CD4-positive, alpha-beta T cell treated with Interleukin-2 at 100 ng/mL for 4 hours (primary cell): ENCODE data around the gene LYPD6.
"Not testable (repeated sequence)": the region's sequence is repeated elsewhere in the genome, so short reads cannot be mapped to it uniquely, and the experiment has no call there.

Experiments used
- DNase-seq: peaks from one replicate; pipeline ENCODE4 v3.0.0-alpha.2; 2020; ENCODE audit warnings: low spot score

Gene LYPD6, protein sequence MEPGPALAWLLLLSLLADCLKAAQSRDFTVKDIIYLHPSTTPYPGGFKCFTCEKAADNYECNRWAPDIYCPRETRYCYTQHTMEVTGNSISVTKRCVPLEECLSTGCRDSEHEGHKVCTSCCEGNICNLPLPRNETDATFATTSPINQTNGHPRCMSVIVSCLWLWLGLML

DNA sequence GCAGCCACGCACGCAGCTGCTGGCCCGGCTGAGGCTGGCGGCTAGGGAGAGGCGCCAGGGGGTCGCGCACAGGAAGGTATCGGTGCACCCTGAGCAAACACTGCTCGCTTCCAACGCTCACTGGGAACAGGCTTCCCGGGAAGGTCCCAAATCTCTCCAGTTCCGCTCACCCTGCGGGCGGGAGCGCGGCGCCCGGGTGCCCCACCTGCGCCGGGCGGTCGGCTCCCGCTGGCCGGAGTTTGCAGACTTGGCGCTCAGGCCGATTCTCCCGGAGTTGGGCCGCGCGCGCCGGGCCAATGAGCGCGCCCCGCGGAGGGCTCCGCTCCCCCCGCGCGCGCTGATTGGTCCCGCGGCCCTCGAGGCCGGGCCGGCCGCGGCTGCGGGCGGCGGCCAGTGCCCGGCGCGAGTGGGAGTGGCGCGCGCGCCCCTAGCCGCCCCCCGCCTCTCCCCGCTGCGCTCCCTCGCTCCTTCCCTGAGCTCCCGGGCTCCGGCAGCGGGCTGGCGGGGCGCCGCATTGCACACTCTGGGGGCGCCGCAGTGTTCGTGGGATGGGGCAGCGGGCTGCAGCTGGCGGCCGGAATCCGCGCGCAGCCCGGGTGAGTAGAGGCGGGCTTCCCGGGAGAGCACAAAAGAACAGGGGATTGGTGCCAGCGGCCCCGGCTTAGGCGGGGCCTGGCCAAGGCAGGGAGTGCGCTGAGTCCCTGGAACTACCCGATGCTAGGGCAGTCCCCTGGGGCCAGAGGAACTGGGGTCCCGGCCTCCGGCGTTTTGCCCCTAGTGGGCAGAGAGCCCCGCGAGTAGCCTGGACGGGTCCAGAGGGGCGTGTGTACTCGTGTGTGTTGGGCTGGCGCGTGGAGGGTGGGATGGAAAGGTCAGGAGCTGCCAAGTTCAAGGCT, at the start of gene LYPD6:
Gene LYPD6 (plus strand): TSS at position 461 of the 896 bp plus-strand sequence. CDS start 107,122 bp downstream, outside the sequence.
- no peak for DNase-seq

DNA sequence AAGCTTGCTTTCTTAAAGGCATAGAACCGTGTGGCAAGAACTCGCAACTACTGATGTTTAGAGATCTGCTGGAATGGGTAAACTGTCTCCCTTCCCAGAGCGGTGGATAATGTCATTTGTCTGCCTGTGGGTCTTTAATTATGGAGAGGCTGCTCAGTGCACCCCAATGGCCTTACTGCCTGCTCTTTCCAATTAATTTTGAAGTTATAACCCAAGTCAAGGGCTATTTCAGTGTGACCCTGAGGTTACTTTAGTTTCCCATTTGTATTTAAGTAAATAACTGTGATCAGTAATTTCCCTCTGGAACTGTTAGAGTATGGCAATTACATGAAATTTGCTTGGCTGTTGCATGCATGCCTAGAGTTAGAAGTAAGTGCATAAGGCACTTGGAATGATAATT, 48.9 kb upstream of the LYPD6 start:
- DNase-seq = no peak

DNA sequence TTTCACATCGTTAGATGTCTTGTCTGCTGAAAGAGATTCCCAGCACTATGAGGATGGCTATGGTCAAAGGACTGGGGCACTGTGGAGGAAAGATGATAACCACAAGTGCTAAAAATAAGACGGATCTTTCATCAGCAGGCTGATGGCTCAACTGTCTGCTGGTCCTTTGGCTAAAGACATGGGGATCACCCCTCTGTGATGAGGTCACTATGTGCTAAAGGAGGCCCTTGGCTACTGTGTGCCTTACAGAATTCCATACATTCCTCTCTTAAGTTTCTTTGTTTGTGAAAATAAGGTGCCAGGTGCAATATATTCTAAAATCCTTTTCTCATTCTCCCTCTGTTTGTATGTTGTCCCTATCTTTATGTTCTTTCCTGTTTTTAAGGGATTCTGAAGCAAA, 39.7 kb upstream of the LYPD6 start:
- no peak for DNase-seq

DNA sequence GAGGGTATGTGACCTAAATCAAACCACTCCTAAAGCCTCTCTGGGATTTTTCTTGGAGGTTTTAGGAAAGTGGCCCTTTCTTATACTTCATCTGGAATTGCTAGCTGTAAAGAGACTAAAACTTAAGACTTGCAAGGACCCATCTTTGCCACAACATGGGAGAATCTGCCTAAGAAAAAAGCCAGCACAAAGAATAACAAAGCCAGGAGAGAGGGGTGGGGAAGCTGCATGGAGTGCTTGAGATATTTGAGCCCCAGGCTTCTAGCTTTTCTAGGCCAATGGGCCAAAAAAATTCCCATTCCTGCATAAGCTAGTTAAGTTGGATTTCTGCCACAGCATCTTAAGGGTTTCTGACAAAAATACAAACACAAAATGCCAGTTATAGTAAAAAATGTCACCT, 38.5 kb upstream of the LYPD6 start:
- no peak for DNase-seq

DNA sequence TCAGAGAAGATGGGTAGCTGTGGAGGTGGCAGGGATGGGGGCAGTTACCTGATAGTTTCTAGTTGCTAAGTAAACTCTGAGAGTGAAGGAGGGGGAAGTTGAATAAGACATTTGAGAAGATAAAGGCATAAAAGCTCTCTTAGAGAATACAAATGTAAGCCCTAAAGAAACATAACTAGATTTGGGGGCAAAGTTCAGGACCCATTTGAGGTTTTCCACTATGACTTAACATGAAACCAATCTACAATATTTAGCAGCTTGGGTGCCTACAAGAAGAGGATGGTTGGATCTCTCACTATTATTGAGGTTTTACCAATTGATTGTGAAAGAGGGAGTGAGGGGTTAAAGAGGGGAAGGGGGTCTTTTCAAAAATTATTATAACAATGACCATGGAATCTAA, 34.4 kb upstream of the LYPD6 start:
- no peak for DNase-seq

DNA sequence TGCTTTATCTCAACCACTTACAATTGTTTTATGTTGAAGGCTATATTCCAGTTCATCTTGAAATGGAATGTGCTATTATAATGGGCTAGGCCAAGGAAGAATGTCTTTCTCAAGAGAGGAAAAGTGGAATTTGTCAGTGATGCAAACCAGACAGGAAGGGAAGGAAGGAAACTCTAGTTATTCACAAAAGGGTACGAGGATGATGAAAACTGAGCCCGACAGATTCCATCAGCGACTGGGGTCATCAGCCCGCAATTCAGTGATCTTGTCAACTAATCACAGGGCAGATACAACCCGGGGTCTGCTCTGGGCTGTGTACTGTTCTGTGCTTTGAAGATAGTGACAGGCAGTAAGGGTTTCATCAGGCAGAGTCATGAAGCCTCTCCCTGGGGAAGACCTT, 23.4 kb upstream of the LYPD6 start:
- no peak for DNase-seq

DNA sequence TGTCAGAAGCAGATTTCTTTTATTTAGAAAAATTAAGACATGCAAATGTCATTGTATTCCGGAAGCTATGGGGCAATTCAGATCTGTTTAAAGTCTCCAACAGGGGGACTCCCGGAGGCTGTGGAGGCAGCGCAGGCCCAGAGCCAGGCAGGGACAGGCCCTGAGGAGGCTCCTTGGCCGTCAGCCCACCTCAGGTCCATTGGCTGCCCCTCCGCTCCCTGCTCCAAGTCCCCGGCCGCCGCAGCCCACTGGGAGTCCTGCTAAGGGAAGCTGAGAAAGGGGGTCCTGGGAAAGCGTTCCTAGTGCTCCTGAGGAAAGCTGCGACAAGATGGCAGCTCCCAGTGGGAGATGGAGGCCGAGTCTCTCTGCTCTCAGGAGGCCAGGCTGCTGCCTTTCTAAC, 20.0 kb upstream of the LYPD6 start:
- DNase-seq = no peak

DNA sequence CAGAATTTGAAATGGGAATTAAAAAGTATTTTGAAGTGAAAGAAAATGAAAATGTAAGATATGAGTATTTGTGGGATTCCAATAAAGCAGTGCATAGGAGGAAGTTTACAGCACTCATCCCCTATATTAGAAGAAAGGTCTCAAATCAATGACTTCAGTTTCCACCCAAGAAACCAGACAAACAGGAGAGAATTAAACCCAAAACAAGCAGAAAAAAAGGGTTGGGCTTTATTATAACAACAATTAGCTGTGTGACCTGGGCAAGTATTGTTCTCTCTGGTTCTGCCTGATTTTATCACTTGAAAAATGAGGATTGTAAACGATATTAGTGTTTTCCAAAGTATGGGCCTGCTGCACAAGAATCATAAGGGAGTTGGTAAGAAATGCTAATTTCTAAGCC, 18.3 kb upstream of the LYPD6 start:
- DNase-seq = no peak

DNA sequence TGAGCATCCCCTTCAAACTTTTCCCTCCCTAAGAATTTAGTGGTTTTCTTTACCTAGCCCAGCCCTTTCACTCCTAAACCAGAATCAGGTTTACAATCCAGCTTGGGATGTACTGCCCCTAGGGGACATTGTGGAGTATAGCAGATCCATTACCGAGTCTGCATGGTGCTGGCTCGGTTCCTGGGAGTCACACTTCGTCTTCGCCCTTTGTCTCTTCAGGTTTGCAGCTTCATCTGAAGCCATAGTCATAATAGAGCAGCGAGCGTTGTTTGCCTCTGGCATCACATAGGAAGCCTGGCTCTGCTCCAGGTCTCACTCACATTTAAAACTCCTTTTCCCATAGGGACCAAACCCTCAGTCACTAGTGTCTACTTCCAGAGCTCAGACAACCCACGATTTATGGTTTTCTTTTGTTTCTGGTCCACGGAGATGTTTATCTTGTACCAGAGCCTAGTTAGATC, 16.8 kb upstream of the LYPD6 start:
- no peak for DNase-seq

DNA sequence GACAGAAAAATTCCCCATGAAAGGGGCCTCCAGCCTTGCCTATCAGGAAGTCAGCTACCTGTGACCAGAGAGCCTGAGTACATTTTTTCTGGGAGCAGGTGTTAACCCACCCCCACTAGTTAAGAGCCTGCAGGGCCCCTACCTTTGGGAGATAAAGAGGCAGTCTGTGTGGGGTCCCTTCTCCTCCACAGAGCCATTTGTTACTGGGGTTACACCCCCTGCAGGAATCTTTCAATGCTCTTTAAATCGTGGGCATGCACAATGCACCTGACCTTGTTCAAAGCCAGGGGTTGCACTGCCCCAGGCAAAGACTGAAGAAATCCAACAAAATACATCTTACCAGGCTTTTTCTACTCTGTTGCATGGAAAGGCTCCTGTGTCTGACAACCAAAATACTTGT, 15.7 kb upstream of the LYPD6 start:
- no peak for DNase-seq

DNA sequence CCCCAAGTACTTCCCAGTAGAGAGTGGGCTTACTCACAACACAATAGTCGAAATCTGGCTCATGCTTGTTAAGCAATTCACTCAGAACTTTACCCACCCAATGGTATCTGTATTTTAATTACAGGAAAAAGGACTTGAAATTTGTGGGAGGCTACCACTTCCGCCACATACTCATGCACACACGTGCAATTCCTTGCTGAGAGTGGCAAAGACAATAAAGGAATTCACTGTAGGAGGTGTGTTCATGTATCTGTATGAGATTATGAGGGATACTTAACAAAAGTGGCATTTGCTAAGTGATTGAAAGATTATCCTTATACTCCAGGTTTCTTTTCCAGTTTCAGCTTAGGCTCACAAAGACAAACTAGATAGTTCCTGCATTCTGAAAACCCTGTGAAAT, 14.9 kb upstream of the LYPD6 start:
- DNase-seq = no peak

DNA sequence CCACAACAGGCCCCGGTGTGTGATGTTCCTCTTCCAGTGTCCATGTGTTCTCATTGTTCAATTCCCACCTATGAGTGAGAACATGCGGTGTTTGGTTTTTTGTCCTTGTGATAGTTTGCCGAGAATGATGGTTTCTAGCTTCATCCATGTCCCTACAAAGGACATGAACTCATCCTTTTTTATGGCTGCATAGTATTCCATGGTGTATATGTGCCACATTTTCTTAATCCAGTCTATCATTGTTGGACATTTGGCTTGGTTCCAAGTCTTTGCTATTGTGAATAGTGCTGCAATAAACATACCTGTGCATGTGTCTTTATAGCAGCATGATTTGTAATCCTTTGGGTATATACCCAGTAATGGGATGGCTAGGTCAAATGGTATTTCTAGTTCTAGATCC, 11.8 kb upstream of the LYPD6 start:
- DNase-seq = not testable (repeated sequence)

DNA sequence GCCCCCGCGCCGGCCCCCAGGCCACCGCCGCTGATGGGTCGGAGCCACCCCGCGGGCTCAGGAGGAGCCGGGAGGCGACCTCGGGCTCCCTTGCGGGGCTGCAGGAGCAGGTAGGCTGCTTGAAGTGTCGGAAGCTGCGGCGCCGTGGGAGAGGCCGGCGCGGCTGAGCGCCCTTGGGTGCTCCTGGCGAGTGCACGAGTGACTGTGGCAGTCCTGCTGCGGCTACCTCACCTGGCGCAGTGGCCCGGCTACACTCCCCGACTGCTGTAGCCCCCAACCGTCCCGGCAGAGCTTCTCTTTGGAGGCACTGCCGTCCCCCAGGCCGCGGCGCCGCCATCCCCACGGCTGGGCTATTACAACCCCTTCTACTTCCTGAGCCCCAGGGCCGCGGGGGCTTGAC, 10.0 kb upstream of the LYPD6 start:
- DNase-seq = no peak

DNA sequence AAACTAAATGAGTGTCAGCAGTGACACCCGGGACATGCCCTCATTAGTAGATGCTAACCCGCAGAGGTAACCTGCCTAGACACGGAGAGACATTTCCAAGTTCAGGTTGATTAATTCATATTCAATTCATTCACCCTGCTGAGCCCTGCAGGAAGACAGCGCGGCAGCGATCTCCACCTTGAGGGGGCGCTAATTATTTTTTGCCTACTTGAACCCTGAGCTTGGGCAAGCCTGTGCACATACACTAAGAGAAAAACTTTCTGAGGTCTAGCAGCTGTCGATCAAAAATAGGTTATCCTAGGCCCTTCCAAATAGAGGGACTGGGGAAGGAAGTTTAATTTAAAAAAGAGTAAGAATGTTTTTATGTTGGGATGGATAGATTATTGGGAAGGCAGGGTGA, 1.3 kb upstream of the LYPD6 start:
- DNase-seq = no peak

DNA sequence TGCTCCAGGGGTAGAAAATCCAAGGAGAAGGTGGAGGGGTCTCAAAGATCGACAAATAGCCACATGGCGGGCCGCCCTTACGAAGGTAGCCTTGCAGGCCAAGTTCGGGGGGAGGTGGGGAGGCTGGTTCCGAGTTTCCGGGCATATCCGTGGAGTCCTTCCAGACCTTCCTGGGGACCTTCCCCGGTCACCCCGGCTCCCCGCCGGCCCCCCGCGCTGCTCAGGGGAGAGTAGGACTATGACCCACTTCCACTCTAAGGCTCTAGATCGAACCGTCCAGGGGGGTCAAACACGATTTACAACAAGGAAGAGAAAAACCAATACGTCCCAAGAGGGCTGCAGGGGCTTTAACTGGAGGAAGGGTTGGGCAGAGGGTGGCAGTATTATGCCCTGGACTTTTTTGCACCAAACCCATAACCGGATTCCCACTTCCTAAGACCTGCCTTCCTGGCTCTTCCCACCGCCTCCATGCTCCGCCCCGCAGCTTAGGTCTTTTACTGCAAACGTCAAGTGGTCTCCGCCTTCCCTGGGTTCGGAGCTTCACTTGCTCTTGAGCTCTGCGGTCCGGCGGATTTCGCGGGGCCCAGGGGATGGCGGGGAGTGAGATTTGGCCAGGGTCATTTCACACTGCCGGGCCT, 779 bp upstream of the LYPD6 start:
- DNase-seq = no peak

DNA sequence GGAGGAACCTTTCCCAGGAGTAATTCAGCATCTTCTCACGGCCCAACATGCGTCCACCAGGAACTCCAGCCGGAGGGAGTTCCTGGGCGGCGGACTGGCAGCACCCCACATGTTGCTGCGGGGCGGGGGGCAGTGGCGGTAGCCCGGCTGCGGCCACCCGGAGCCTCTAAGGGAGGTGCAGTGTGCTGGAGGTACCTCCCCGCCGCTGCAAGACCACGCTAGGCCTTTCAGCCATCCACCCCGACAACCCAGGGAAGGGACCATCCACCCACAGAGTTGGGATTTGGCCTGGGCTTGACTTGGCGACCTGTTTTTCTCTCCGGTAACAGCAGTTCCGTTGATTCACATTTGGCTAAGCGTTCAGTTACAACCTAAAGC, 625 bp downstream of the LYPD6 start:
- no peak for DNase-seq

DNA sequence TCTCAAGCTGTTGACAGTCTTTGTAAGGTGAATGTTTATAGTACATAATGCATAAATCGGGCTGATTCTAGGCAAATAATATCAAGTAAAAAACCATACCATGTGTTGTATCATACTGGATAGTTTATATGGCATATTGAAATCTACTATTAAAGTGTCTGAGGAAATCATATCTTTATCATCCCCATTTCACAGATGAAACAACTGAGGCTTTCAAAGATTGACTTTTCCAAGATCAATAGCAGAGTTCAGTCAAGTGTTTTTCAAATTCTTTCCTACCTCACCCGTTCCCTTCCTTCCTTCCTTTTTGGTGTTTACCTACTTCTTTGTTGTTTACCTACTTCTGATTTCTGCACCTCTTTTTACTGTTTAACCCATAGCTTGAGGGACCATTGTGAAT, 2.0 kb downstream of the LYPD6 start:
- no peak for DNase-seq

DNA sequence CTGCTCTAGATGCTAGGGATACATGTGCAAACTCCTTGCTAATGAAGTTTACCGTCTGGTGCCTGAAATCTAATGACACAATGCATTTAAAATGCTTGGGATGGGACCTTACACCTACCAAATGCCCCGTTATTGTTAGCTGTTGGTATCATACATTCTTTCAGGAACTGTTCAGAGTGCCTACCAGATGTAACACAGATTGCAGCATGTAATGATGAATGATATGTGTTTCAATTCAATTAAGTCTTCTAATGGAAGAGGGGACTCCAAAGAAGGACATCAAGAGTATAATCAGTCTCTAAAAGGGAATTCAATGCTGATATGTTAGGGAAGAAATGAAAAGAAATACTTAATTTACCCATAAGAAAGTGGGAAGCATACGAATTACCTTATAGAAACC, 3.2 kb downstream of the LYPD6 start:
- no peak for DNase-seq

DNA sequence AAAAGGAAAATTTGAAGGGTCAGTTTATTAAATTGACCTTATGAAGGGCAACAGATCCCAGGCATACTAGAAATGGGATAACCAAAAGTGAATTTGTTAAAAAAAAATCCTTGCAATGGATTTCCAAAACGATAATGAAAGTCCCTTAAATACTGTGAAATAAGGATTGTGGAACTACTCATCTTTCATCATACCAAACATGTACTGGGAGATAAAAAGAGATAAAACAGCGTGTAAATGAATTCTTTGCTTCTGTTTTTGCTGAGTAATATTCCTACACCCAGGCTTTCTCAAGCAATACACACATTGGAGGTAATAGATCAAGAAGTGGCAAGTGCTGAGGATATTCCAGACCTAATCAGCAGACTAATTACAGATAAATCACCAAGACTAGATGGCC, 3.8 kb downstream of the LYPD6 start:
- DNase-seq = no peak

DNA sequence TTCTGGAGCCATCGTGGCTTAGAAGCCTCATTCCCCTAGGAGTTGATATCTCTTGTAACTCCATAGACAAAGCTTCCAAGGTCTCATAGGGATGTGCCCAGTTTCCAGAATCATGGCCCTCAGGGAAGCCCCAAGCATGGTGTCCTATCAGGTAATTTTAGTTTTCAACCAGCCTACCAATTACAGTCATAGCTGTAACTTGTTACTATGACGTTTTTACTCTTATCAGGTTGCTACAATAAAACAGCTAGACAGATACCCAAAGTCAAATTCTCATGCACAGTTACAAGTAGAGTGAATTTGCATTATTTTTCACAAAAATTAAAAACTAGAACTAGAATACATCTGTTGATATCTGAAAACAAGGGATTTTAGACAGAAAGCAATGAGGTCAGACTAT, 8.9 kb downstream of the LYPD6 start:
- no peak for DNase-seq

DNA sequence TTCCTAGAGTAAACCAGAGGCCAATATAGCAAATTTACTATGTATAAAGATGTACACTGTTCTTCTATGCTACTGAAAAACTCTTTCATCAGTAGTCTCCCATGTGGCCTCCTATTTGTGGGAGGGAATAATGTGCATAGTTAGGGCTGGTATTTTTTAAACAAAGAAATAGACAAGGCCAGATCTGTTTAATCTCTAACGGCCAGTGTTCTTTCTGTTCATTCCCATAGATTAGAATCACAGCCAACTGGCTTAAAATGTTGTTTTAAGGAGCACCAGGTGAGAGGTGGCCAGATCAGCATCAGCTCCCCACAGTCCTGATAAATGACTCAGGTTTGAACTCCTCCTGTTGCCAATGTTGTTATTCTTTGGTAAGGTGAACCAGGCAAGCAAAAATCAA, 12.1 kb downstream of the LYPD6 start:
- DNase-seq = no peak

DNA sequence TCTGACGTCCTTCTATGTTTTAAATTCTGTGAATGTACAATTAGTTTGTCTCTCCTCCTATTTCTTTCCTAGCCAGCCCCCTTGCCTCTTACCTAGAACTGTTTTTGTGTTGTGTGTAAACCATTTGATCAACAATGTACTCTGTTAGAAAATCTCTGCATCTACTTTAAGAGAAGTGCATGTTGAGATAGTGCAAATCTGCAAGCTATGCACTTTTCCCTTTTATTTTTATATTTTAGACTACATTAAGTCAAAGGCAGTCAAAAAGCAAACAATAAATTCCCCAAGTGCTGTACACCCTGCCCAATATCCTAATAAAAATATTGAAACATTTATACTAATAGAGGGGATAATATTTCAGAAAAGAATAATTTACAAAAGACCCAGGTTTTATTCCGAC, 13.7 kb downstream of the LYPD6 start:
- DNase-seq = no peak

DNA sequence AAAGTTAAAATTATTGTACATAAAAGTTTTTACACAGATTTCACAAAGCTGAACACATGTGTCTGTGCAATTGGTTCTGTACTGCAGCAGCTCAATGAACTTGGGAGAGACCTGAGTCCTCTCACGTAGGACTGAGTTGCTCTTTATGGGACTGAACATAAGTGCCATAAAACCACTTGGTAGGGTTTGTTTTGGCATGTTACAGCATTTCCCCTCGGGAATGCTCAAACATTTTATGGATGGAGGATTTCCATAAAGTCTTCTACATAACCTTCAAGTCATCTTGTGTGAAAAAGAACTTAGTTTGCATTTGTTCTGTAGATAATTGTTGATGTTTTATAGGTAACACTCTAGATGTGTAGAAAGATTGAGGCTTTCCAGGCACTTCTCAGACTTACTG, 15.9 kb downstream of the LYPD6 start:
- no peak for DNase-seq
